Adrenal gland (tissue), 5 donors: ENCODE measurements around the gene SLC22A13.

ENCODE experiments used
- CTCF ChIP-seq, 6 experiments: fragments of 450-650 bp in 4 of 6; fragments of 200-600 bp in 2 of 6; sonication (generic) in 1 of 6; IDR thresholded peaks; 1 replicate in 5 of 6; 2 replicates in 1 of 6; pipeline versions ENCODE4 v1.5.1 to v1.8.0; 2016 to 2021; ENCODE audit warnings: antibody characterized with exemption in 6 of 6, mild to moderate bottlenecking in 2 of 6, moderate library complexity in 1 of 6
- POLR2A ChIP-seq, 2 donors: fragments of 450-650 bp; IDR thresholded peaks; one replicate each; pipeline ENCODE4 v1.6.1; 2017; ENCODE audit warnings: antibody characterized with exemption in 2 of 2, mild to moderate bottlenecking in 2 of 2, moderate library complexity in 1 of 2
- donor health status: DM: no; HTN: no; CAD: no.

- no peak for TF ChIP-seq POLR2A (IDR thresholded peaks at IDR 0.05)
- TF ChIP-seq CTCF (IDR thresholded peaks at IDR 0.05), result no peak
Measured at GRCh38 chr3:38307599-38307998, 42.0 kb downstream of the SLC22A13 start.
